GM19240 (cell line): Measurements from ENCODE around the gene NDC1.
"Not testable (repeated sequence)": the region's sequence is repeated elsewhere in the genome, so short reads cannot be mapped to it uniquely, and the experiment has no call there.

Experiments
- DNase-seq: peaks from one replicate; pipeline ENCODE4 v3.0.0; 2011; ENCODE audit warnings: low spot score; ENCODE audit not compliant: insufficient read length

The NDC1 gene

DNA sequence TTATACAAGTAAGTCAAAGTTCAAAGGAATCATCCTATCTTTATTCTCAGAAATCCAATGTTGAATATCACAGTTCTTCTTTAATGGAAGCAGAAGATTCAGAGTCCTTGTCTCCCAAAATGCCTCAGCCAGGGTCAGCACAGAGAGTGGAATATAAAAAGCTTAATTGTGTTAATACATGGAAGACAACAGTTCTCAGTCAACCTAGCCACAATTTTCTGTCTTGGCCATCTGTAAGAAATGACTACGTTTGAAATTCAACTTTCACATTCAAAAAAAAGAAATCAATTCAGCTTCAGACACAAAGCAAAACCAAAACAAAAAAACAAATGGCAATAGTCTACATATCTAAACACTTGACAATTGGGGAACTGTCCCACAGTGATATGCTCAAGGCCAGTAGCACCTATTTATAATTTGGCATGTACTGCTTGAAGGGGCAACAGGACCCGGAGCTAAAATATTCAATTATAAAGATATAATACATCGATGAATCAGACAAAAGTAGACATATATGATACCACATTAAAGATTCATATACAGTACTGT lies 71.8 kb downstream of the NDC1 start:
- DNase-seq = no peak

DNA sequence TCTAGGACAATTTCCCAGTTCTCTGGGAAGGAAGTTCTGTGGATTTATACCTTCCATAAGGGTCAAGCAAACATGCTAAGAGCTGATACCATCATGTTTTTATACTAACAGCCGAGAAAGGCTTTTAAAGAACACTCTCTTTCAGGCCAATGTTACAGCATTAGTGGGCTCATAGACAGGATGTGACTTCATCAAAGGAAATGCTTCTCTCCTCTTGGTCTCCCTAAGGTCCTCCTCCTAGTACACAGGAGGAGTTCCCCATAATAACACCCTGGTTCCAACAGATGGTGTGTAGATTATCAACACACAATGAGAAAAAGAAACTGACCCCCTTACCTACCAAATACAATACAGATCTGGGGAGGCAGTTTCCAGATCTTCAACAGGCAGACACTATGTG lies 72.4 kb downstream of the NDC1 start:
- DNase-seq = no peak

DNA sequence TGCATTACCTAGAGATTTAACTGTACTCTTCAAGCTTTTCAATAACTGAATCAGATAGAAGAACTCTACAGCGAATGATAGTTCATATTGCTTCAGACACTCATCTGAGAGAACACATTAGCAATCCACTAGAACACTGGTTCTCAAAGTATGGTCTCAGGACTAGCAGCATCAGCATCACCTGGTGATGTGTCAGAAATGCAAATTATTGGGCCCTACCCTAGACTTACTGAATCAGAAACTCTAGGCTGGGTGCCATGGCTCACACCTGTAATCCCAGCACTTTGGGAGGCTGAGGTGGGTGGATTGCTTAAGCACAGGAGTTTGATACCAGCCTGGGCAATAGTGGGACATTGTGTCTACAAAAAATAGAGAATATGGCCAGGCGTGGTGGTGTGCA lies 74.2 kb downstream of the NDC1 start:
- no peak for DNase-seq

DNA sequence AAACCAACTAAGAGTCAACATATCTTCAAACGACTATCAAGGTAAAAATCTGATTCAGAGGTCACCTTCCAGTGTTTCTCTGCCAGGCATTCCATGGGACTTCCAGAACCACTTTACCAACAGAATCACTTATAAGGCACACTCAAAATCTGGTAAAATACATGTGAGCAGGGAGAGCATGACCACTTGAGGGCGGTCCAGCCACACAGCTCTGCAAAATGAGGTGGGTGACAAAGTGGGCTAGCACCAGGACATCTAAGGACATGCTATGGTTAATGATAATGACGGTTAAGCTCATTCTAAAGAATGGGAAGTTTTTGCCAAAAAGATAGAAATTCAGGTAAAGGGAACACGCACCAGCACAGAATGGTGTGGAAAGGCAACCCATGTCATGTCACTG lies 74.6 kb downstream of the NDC1 start:
- no peak for DNase-seq

DNA sequence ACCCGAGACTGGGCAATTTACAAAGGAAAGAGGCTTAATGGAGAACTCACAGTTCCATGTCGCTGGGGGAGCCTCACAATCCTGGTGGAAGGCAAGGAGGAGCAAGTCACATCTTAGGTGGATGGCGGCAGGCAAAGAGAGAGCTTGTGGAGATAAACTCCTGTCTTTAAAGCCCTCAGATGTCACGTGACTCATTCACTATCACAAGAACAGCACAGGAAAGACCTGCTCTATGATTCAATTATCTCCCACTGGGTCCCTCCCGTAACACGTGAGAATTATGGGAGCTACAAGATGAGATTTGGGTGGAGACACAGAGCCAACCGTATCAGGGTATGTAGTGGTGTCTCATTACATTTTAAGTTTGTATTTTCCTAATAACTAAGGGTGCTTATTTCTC lies 77.6 kb downstream of the NDC1 start:
- DNase-seq = not testable (repeated sequence)

DNA sequence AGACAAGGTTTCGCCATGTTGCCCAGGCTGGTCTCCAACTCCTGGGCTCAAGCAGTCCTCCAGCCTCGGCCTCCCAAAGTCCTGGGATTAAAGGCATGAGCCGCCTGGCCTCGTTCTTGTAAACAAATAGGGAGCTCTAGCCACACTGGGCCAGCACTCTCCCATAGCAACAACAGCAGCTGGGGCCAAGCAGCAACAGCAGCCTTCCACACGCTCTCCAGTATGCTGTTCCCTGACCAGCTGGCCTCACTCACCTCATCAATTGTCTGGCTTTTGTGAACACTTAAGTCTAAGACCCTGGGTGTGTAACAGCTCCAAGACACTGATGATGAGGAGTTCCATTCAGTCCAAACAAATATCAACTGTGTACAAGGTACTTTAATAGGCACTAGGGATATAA lies 82.2 kb downstream of the NDC1 start:
- DNase-seq = no peak

DNA sequence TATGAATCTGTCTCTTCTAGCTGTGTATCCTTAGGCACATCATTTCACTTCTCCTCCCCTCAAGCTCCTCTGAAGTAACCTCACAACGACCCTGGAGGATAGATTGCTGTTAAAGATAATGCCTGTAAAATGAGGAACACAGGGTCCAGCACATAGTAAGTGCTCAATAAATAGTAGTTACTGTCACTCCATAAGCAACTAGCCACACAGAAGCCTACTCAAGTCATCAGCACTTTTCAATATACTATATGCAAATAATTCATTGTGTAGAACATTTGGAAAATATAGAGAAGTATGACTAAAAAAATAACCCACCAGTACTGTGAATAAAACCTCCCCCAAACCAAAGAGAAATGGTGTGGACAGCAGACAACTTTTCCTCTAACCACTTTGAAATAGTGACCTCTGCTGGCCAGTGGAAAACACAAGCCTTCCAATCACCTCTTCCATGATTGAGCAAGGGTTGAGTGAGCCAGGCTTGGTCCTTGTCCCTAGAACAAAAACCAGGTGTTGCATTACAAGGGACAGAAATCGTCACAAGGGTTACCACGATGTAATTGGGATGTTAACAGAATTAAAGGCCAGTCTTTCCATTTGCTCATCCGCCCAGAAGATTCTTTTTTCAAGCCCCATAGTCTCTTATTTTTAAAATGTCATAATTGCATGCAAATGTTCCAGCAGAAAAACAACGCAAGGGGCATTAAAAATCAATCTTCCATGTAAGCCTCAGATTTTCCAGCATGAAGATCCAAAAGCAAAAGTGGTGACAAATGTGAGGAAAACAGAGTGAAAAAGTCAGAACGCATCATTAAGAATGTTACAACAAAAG lies 83.4 kb downstream of the NDC1 start:
- DNase-seq = no peak

DNA sequence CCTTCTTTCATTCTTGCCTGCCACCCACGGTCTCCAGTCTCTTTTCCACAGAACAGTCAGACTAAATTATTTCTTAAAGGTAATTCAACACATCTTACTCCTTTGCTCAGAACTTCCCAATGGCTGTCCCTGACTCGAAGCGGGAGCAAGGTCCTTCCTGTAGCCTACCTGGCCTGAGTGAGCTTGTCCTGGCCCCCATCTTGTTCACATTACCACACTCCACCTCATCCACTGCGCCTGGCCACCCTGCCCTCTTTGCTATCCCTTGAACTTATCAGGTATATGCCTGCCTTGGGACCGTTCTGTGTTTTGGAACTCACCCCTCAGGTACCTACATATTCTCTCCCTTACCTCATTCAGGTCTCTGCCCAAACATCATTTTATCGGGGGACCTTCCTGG lies 85.8 kb downstream of the NDC1 start:
- DNase-seq = no peak

DNA sequence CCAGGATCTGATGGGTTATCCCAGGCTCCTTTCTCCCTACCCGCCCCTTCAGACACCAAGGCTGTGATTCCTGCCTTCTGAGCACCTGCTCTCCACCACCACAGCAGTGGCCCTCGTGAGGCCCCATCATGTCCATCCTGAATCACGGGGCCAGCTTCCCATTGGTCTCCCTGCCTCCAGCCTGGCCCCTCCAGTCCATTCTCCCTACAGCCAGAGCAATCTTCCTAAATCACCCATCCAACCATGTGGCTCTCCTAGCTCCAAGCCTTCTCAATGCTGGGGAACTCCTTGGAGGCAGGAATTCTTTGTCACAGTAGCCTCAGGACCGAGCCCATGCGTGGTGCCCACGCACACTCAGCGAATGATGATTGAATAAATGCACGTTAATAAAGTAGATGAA lies 90.3 kb downstream of the NDC1 start:
- DNase-seq = no peak

DNA sequence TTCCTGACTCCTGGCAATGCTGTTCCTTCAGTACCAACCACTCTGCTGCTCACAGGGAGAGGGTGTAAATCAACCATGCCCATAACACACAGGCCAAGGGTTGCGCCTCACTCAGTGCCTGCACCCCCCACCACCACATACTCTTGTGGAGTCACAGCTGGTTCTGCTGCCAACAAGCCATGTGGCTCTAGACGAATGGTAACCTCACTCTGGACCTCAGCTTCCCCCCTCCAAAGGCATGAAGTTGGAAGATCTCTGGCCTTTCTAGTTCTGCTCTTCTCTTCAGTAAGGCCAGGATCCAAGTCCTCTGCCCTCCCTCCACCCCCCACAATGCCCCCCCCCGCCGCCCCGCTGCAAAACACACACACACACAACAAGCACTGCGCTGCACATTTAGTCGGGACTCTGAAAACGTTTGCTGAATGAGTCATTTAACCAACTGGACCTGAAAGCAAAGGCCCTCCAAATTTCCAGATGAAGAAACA lies 97.4 kb downstream of the NDC1 start:
- no peak for DNase-seq

DNA sequence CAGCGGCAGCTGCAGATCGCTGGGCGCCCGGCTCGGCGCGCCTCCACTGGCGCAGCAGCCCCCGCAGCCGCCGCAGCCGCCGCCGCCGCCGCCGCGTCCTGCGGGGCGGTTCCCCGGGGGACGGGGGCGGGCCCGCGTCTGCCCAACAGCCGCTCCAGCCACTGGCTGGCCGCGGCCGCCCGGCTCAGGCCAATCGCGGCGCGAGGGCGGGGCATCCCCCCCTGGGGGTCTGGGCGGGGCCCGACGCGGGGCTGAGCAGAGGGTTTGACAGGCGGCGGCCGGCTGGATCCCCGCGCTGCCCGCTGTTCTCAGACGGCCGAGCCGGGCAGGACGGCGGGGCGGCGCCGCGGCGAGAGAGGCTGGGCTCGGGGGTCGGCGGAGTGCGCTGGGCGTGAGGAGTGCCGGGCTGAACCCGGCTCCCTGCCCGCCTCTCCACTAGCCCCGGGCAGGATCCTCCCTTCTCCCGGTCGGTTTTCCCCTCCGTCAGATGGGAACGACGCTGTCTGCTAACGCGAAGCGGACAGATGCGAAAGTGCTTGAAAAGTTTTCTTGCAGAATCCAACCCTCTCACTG lies 98.9 kb downstream of the NDC1 start, which contains the start of gene GLIS1:
GLIS1 (minus strand) TSS at position 56 of the 573 bp plus-strand sequence. CDS start 1,100 bp downstream, outside the sequence.
- DNase-seq = peak; percentile 89

DNA sequence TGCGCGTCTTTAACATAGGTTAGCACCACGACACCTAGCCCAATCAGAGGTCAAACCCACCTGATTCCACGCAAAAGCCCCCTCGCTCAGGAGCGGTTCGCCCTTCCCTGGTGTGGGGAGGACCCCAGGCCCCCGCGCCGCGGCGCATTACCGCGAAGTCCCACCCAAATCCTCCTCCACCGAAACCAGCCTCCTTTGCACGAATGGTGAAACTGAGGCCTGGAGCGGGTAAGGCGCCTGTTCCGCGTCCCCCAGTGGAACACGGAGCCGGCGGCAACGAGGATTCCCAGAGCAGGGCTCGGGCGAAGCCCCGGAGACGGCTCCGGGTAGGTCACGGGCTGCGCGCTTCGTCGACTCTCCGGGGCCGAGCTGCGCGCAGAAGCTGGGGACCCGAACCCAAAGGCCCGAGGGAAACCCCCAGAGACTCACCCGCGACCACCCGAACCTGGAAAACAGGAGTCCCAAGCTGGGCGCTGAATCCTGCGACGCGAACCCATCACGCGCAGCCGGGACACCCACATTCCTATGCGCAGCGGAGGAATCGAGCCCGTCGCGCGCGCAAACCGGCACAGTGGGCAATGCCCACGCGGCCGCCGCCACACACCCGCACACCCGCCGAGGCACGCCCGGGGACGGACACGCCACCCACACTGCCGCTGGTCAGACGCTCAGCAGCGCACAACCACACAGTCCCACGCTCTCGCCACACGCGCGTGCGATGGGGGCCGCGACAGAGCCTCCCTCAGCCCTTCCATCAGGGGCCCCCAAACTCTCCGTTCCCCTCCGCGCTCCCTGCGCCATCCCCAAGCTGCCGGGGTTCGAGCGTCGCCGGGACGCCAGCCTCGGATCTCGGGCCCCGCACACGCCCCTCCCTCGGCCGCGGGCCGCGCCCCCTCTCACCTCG lies 99.6 kb downstream of the NDC1 start:
- DNase-seq = no peak

DNA sequence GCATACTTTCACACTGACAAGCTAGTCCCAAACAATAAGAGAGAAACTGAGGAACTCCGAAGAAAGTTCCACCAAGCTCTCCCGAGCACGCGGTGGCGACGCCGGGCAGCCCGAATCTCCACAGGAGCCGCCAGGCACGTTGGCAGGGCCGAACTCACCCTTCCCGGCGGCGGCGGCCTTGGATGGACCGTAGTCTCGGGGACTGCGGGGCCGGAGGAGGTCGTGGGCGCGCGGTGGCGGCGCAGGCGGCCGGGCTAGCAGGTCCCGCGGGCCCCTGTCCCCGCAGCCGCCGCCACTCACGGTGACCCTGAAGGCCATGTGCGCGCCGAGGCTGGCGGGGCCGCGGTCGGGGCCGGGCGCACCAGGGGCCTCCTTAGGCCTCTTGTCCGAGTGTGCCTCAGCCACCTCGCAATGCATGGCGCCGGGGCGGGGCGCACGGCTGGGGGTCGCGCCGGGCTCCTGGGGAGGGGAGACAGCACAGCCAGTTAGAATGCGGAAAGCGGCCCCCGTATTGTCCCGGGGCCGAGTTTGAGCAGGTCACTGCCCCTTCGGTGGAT lies 100.4 kb downstream of the NDC1 start:
- DNase-seq = no peak

DNA sequence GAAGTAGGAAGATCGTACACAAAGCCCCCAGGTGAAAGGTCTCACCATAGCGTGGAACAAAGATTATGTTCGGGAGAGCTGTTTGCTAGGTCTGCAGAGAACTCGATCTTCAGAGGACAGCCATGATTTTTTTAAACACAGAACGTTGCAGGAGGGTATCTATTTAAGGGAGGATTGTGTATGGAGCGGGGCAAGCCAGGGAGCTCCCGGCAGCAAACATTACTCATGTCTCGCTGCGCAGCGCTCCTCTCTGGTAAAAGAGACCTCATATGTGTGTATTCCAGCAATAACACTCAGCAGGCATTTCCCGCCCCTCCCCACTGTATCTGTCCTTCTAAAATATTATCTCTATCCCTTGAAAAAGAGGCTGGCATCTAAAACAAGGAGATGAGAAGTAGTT lies 101.8 kb downstream of the NDC1 start:
- no peak for DNase-seq

DNA sequence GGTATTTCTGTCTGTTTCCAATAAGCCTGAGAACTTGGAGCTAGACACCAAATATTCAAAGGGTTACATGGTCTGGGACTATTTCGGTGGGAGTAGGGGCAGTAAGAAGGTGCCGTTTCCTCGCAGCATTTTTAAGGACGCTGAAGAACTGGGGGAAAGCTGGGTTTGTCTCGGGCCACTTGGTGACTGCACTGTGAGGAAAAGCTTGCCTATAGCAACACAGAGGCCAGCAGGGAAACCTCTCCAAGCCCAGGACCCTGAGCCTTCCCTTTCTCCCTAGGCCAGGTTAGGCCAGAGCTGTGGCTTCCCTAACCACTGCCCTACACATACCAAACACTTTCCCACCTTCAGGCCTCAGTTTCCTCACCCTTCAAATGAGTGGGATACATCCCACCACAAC lies 102.4 kb downstream of the NDC1 start:
- DNase-seq = no peak

DNA sequence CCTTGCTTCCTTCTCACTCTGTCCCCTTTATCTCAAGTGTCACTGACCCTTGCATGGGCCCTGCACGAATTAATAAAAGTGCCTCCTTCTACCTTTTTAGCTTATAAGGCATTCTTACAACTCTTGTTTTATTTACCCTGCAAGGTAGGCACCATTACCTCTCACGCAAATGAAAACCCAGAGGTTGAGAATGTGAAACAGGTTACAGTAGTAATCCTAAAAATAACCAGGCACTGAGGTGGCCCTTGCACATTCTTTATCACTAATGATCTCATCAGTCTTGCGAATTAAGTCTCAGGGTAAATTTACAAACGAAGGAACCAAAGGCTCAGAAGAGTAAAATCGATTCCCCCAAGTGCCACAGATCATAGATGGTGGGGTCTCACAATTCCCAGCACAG lies 102.8 kb downstream of the NDC1 start:
- no peak for DNase-seq

DNA sequence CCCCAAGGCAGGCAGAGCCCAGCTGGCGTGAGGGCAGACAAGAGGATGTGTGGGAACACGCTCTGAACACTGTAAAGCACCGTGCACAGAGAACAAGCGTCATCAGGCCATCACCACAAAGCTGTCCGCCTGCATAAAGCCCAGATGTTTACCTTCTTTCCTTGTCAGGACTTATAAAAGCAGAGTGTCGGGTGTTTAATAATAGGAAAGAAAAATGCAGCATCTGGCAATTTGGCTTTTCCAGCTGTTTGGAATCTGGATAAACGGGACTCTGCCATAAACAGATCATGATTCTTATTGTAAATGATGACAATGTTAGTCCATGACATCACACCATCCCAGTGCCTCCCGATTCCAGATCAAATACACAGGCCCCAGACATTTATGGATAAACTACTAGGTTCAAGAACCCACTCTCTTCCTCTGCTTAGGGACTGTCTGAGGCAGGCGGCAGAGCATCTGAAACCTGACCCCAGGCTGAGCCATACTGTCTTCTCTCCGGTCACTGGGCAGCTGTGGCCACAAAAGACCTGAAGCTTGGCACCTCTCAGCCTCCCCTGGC lies 103.4 kb downstream of the NDC1 start:
- no peak for DNase-seq

DNA sequence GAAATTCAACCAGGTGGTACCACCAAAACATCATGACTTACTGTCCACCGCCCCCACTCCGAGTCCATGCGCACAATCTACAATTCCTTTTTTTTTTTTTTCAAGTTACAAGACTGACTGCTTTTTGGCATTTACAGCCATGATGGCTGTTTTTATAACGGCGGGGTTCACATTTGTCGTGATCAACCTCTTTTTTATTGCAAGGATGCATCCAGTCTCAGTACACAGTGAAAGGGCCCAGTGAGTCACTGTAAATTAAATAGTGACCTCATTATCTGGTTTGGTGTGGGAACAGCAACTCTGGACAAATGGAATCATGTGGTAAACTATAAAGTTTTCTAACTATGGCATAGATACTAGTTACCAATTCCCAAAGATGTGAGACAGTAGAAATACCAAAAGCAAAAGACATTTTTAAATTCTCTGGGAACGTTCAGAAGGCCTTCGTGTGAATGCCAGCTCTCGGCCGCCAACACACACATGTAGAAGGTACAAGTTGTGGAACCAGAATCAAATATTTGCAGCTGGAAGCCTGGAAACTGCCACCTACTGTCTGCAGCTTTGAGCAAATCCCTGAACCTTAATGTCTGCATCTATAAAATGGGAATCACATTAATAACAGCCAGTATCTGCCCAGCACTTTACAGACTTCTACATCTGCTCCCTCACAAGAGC lies 104.0 kb downstream of the NDC1 start:
- no peak for DNase-seq

DNA sequence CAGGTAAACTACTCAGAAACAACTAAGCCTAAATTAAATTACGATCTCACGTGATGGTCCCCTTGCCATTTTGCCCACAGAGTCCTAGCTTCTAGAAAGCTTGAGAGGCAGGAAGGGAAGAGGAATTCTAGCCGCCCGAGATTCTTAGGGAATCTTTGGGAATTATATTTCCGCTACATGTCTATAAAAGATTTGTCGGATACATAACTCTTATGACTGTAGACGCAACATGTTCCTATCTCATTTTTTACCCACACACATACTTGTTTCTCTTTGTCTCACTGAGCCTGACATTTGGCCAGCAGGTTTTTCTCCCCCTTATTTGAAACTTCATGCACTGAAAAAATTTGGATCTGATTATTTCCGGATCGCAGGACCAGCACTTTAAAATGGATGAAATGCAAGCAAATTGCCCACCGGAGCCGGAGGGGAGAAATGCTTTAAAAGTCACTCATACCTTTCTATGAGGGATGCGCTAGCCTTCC lies 104.6 kb downstream of the NDC1 start:
- DNase-seq = no peak

DNA sequence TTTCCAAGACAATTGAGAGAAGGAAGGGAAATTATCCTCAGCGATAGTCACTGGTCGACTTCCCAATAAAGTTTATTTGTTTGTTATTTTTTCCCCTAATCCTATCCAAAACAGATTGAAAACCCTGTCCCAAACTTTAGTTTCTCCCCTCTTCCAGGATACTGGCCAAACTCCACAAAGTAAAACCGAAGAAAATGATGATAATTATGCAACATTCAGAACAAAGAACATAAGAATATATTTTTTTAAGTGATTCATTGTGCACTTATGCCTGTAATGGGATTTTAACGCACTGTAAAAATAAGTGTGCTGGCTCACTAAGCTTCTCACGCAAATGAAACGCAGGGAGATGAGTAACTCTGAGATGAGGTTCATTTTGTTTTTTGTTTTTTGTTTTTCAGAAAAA lies 105.2 kb downstream of the NDC1 start:
- DNase-seq = no peak
